Mesenchymal stem cell (in vitro differentiated cells and primary cell): ENCODE results near the gene TMEM260.

ENCODE experiments used
- DNase-seq: peaks from one replicate; pipeline ENCODE4 v3.0.0-alpha.2; 2013
- H2AFZ ChIP-seq: one replicate; pipeline ENCODE4 v1.6.1; 2013; ENCODE audit warnings: low read depth, mild to moderate bottlenecking, control low read depth, inconsistent platforms, low read length, moderate library complexity
- H2AK5ac ChIP-seq: 2 replicates; pipeline ENCODE4 v1.6.1; 2013; ENCODE audit warnings: low read length, moderate library complexity, mild to moderate bottlenecking, inconsistent platforms; ENCODE audit not compliant: severe bottlenecking
- H2BK120ac ChIP-seq: one replicate; pipeline ENCODE4 v1.6.1; 2013; ENCODE audit warnings: low read depth, mild to moderate bottlenecking, inconsistent platforms, low read length, moderate library complexity
- H2BK12ac ChIP-seq, 2 experiments: one replicate each; pipeline ENCODE4 v1.6.1; 2013; ENCODE audit warnings: inconsistent platforms in 2 of 2, low read length in 2 of 2, mild to moderate bottlenecking in 2 of 2, moderate library complexity in 2 of 2, control low read depth in 1 of 2
- H2BK15ac ChIP-seq: one replicate; pipeline ENCODE4 v1.6.1; 2013; ENCODE audit warnings: mild to moderate bottlenecking, low read depth, inconsistent platforms; ENCODE audit not compliant: poor library complexity, severe bottlenecking
- H2BK5ac ChIP-seq: 2 replicates; pipeline ENCODE4 v1.6.1; 2013; ENCODE audit warnings: low read depth, mild to moderate bottlenecking, low read length, control low read depth, inconsistent platforms; ENCODE audit not compliant: poor library complexity, severe bottlenecking
- H3K14ac ChIP-seq, 2 experiments: one replicate each; pipeline ENCODE4 v1.6.1; 2013; ENCODE audit warnings: inconsistent platforms in 2 of 2, low read length in 2 of 2, control low read depth in 1 of 2, mild to moderate bottlenecking in 1 of 2, moderate library complexity in 1 of 2
- H3K18ac ChIP-seq, 2 experiments: one replicate each; pipeline ENCODE4 v1.6.1; 2013; ENCODE audit warnings: inconsistent platforms in 2 of 2, low read length in 2 of 2, control low read depth in 1 of 2, low read depth in 1 of 2, mild to moderate bottlenecking in 1 of 2
- H3K23ac ChIP-seq, 2 experiments: one replicate each; pipeline ENCODE4 v1.6.1; 2013; ENCODE audit warnings: inconsistent platforms in 2 of 2, low read length in 2 of 2, mild to moderate bottlenecking in 2 of 2, moderate library complexity in 2 of 2, control low read depth in 1 of 2
- H3K27ac ChIP-seq: 2 replicates; pipeline ENCODE4 v1.5.1; 2013; ENCODE audit warnings: mild to moderate bottlenecking, moderate library complexity, low read length, control low read depth, inconsistent platforms; ENCODE audit not compliant: poor library complexity, severe bottlenecking
- H3K27me3 ChIP-seq, 2 experiments: 2 replicates each; pipeline versions ENCODE4 v1.6.1 to v1.7.0; 2013; ENCODE audit warnings: low read length in 2 of 2, mild to moderate bottlenecking in 2 of 2, moderate library complexity in 2 of 2, control low read depth in 1 of 2, inconsistent platforms in 1 of 2; ENCODE audit not compliant: control insufficient read depth in 1 of 2, insufficient read depth in 1 of 2
- H3K36me3 ChIP-seq, 2 experiments: 2 replicates each; pipeline versions ENCODE4 v1.6.1 to v1.7.0; 2013; ENCODE audit warnings: low read length in 2 of 2, control low read depth in 1 of 2, inconsistent platforms in 1 of 2, low read depth in 1 of 2, mild to moderate bottlenecking in 1 of 2; ENCODE audit not compliant: insufficient read depth in 2 of 2, control insufficient read depth in 1 of 2
- H3K4ac ChIP-seq, 2 experiments: one replicate each; pipeline ENCODE4 v1.6.1; 2013; ENCODE audit warnings: inconsistent platforms in 2 of 2, low read length in 2 of 2, mild to moderate bottlenecking in 2 of 2, moderate library complexity in 2 of 2, control low read depth in 1 of 2, low read depth in 1 of 2
- H3K4me1 ChIP-seq: 2 replicates; pipeline ENCODE4 v1.6.1; 2013; ENCODE audit warnings: low read depth, low read length, control low read depth; ENCODE audit not compliant: control insufficient read depth, insufficient read depth
- H3K4me2 ChIP-seq: 2 replicates; pipeline ENCODE4 v1.6.1; 2013; ENCODE audit warnings: low read length, mild to moderate bottlenecking, inconsistent platforms; ENCODE audit not compliant: poor library complexity, severe bottlenecking
- H3K4me3 ChIP-seq, 2 experiments: 2 replicates each; pipeline versions ENCODE4 v1.5.1 to v1.7.0; 2013; ENCODE audit warnings: low read length in 2 of 2, mild to moderate bottlenecking in 2 of 2, control low read depth in 1 of 2, low read depth in 1 of 2; ENCODE audit not compliant: insufficient read depth in 1 of 2
- H3K79me1 ChIP-seq: replicated peaks from 2 replicates; pipeline ENCODE4 v1.6.1; 2013; ENCODE audit warnings: mild to moderate bottlenecking, control low read depth, low read length, inconsistent platforms; ENCODE audit not compliant: poor library complexity, severe bottlenecking
- H3K9ac ChIP-seq: 2 replicates; pipeline ENCODE4 v1.7.0; 2013; ENCODE audit warnings: mild to moderate bottlenecking, low read length, moderate library complexity
- H3K9me3 ChIP-seq: 2 replicates; pipeline ENCODE4 v1.7.0; 2013; ENCODE audit warnings: mild to moderate bottlenecking, low read length; ENCODE audit not compliant: control insufficient read depth
- H4K8ac ChIP-seq: one replicate; pipeline ENCODE4 v1.6.1; 2013; ENCODE audit warnings: inconsistent platforms, mild to moderate bottlenecking, low read length, moderate library complexity
- H4K91ac ChIP-seq: one replicate; pipeline ENCODE4 v1.6.1; 2013; ENCODE audit warnings: mild to moderate bottlenecking, low read length, inconsistent platforms
- WGBS: methylation state at CpG from one replicate; pipeline ENCODE4 v1.1.7; 2013; ENCODE audit warnings: mixed read lengths; 5-methylcytosine and 5-hydroxymethylcytosine counted together

Gene TMEM260

GRCh38 chr14:56676042-56676441 is 96.4 kb downstream of the TMEM260 start:
- Histone ChIP-seq H2BK5ac (no peak overlapping the region), H3K4me2 (no peak overlapping the region), H3K9ac (no peak overlapping the region), H4K8ac (no peak overlapping the region), H3K9me3 (peaks cover 20% of the 10 kb centered on the region), H2AFZ (no peak overlapping the region), H3K79me1 (no peaks in the 10 kb centered on the region), H2AK5ac (no peak overlapping the region), H4K91ac (no peak overlapping the region), H3K23ac (no peak overlapping the region), H3K4ac (no peak overlapping the region), H3K4me1 (no peaks in the 10 kb centered on the region), H3K27me3 (peaks cover 0 to 4% of the 10 kb centered on the region in 2 experiments), H3K14ac (no peak overlapping the region), H2BK15ac (no peak overlapping the region), H3K36me3 (no peaks in the 10 kb centered on the region), H3K18ac (no peak overlapping the region), H3K4me3 (no peak overlapping the region), H2BK12ac (no peak overlapping the region), H3K27ac (no peak overlapping the region), H2BK120ac (no peak overlapping the region)
- DNase-seq = no peak
- 44% methylated on average over 4 of the region's 5 CpGs for WGBS

DNA sequence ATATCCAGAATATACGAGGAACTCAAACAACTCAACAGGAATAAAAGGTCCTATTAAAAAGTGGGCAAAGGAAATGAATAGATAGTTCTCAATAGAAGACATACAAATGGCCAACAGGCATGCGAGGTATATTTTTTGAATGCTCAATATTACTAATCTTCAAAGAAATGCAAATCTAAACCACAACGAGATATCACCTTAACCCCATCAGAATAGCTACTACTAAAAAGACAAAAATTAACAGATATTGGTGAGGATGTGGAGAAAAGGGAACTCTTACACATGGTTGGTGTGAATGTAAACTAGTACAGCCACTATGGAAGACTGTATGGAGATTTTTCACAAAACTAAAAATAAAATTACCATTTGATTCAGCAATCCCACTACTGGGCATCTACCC is 99.2 kb downstream of the TMEM260 start:
- Histone ChIP-seq H2BK120ac (no peak overlapping the region), H2BK12ac (no peak overlapping the region), H3K9me3 (peaks cover 20% of the 10 kb centered on the region), H3K23ac (no peak overlapping the region), H2AFZ (no peak overlapping the region), H3K27me3 (peaks cover 0 to 4% of the 10 kb centered on the region in 2 experiments), H4K91ac (no peak overlapping the region), H3K18ac (no peak overlapping the region), H3K4ac (no peak overlapping the region), H3K4me2 (no peak overlapping the region), H2AK5ac (no peak overlapping the region), H2BK15ac (no peak overlapping the region), H3K4me3 (no peak overlapping the region), H2BK5ac (no peak overlapping the region), H3K79me1 (no peaks in the 10 kb centered on the region), H3K4me1 (no peaks in the 10 kb centered on the region), H3K9ac (no peak overlapping the region), H4K8ac (no peak overlapping the region), H3K14ac (no peak overlapping the region), H3K27ac (no peak overlapping the region), H3K36me3 (no peaks in the 10 kb centered on the region)
- no peak for DNase-seq
- no CpG with 5 or more reads among the region's 3 CpGs for WGBS

GRCh38 chr14:56686416-56686815 is 106.8 kb downstream of the TMEM260 start:
- 66% methylated on average over 4 of the region's 4 CpGs for WGBS
- Histone ChIP-seq H2BK5ac (no peak overlapping the region), H3K4me2 (no peak overlapping the region), H3K9me3 (no peaks in the 10 kb centered on the region), H2AK5ac (no peak overlapping the region), H3K27me3 (no peaks in the 10 kb centered on the region), H3K9ac (no peak overlapping the region), H3K18ac (no peak overlapping the region), H3K36me3 (no peaks in the 10 kb centered on the region), H2BK120ac (no peak overlapping the region), H3K14ac (no peak overlapping the region), H2AFZ (no peak overlapping the region), H4K8ac (no peak overlapping the region), H3K23ac (no peak overlapping the region), H2BK15ac (no peak overlapping the region), H3K27ac (no peak overlapping the region), H4K91ac (no peak overlapping the region), H3K4me1 (peaks cover 2% of the 10 kb centered on the region), H2BK12ac (no peak overlapping the region), H3K4ac (no peak overlapping the region), H3K4me3 (no peak overlapping the region), H3K79me1 (no peaks in the 10 kb centered on the region)
- DNase-seq = no peak

GRCh38 chr14:56687123-56687522 is 107.5 kb downstream of the TMEM260 start:
- H3K18ac ChIP-seq = no peak overlapping the region
- 68% methylated on average over 7 of the region's 8 CpGs for WGBS
- no peak for DNase-seq

More at GRCh38 chr14:56687123-56687522, 107.5 kb downstream of the TMEM260 start:
- no peak overlapping the region for H3K4me2 ChIP-seq
- no peak overlapping the region for H2BK120ac ChIP-seq
- no peak overlapping the region for H3K23ac ChIP-seq
- no peak overlapping the region for H3K4ac ChIP-seq
- H4K8ac ChIP-seq = no peak overlapping the region
- no peak overlapping the region for H3K9ac ChIP-seq
- H3K4me1 ChIP-seq = peaks cover 2% of the 10 kb centered on the region
- H3K79me1 ChIP-seq = no peaks in the 10 kb centered on the region
- H3K9me3 ChIP-seq = no peaks in the 10 kb centered on the region
- no peak overlapping the region for H3K4me3 ChIP-seq
- H2AFZ ChIP-seq = no peak overlapping the region
- H3K27me3 ChIP-seq = peaks cover 0 to under 1% of the 10 kb centered on the region in 2 experiments
- H2AK5ac ChIP-seq = no peak overlapping the region
- no peak overlapping the region for H2BK15ac ChIP-seq
- no peak overlapping the region for H3K27ac ChIP-seq
- H2BK12ac ChIP-seq = no peak overlapping the region
- H3K14ac ChIP-seq = no peak overlapping the region
- no peaks in the 10 kb centered on the region for H3K36me3 ChIP-seq
- H2BK5ac ChIP-seq = no peak overlapping the region
- no peak overlapping the region for H4K91ac ChIP-seq
